Sigmoid colon (tissue), 4 donors: ENCODE measurements around the gene KCNIP3.

Experiments used
- EP300 ChIP-seq, 4 donors: sonication (generic); formaldehyde crosslinking; IDR thresholded peaks; one replicate each; pipeline ENCODE4 v1.6.1; 2017; ENCODE audit warnings: antibody characterized with exemption in 4 of 4
- POLR2A ChIP-seq, 2 donors: fragments of 450-650 bp; IDR thresholded peaks; one replicate each; pipeline ENCODE4 v1.6.1; 2016; ENCODE audit warnings: antibody characterized with exemption in 2 of 2, mild to moderate bottlenecking in 2 of 2, moderate library complexity in 2 of 2
- TF ChIP-seq, protein P1 (sequence below), 4 experiments: fragments of 450-650 bp in 3 of 4; fragments of 200-600 bp in 1 of 4; IDR thresholded peaks; one replicate each; pipeline ENCODE4 v1.5.1; 2016 to 2019; ENCODE audit warnings: antibody characterized with exemption in 4 of 4, mild to moderate bottlenecking in 3 of 4, moderate library complexity in 2 of 4

- TF ChIP-seq, protein P1, sequence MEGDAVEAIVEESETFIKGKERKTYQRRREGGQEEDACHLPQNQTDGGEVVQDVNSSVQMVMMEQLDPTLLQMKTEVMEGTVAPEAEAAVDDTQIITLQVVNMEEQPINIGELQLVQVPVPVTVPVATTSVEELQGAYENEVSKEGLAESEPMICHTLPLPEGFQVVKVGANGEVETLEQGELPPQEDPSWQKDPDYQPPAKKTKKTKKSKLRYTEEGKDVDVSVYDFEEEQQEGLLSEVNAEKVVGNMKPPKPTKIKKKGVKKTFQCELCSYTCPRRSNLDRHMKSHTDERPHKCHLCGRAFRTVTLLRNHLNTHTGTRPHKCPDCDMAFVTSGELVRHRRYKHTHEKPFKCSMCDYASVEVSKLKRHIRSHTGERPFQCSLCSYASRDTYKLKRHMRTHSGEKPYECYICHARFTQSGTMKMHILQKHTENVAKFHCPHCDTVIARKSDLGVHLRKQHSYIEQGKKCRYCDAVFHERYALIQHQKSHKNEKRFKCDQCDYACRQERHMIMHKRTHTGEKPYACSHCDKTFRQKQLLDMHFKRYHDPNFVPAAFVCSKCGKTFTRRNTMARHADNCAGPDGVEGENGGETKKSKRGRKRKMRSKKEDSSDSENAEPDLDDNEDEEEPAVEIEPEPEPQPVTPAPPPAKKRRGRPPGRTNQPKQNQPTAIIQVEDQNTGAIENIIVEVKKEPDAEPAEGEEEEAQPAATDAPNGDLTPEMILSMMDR (IDR thresholded peaks at IDR 0.05): no peak
- TF ChIP-seq EP300 (IDR thresholded peaks at IDR 0.05) (no peak), POLR2A (IDR thresholded peaks at IDR 0.05) (no peak)
Observed at GRCh38 chr2:95345081-95345562, 48.0 kb downstream of the KCNIP3 start.
